ENCODE results near the gene NAA35.

GRCh38 chr9:85905957-85906356, 35.0 kb upstream of the NAA35 start:
- no peak for TF ChIP-seq FOXK2 (IDR thresholded peaks at IDR 0.05)
- no peak for TF ChIP-seq PKNOX1 (IDR thresholded peaks at IDR 0.05)
